ENCODE data around the gene TNFSF8.

The TNFSF8 gene, protein sequence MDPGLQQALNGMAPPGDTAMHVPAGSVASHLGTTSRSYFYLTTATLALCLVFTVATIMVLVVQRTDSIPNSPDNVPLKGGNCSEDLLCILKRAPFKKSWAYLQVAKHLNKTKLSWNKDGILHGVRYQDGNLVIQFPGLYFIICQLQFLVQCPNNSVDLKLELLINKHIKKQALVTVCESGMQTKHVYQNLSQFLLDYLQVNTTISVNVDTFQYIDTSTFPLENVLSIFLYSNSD

DNA sequence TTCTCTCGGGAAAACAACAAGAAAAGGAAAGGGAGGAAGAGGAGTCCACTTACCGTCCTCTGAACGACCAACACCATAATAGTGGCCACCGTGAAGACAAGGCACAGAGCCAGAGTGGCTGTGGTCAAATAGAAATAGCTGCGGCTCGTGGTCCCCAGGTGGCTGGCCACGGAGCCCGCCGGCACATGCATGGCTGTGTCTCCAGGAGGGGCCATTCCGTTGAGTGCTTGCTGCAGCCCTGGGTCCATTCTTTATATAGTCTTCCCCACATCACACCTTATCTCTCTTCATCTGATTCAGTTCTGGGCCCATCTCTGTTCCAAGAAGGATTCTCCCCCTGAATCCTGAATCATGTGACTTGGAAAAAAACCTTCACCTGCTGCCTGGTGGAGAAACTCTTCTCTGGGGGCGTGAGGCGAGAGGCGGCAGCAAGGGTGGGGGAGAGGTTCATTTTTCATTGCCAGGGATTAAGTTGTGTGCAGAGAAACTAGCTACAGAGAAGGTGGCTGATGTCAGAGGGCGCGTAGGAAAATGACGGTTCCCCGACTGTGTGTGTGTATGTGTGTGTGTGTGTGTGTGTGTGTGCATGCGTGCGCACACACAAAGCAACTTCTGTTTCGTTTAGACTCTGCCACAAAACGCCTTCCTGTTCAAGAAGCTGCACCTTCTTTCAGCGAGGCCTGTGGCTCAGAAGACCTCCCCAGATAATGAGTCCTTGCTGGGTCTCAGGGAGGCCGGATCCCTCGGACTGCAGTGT lies at the start of gene TNFSF8:
TNFSF8 (minus strand) TSS at position 536 of the 757 bp plus-strand sequence; CDS start at position 248, 288 bp downstream.
- peak; percentile 49 to 51 for DNase-seq (ENCODE audit: low read depth in 2 of 2)

DNA sequence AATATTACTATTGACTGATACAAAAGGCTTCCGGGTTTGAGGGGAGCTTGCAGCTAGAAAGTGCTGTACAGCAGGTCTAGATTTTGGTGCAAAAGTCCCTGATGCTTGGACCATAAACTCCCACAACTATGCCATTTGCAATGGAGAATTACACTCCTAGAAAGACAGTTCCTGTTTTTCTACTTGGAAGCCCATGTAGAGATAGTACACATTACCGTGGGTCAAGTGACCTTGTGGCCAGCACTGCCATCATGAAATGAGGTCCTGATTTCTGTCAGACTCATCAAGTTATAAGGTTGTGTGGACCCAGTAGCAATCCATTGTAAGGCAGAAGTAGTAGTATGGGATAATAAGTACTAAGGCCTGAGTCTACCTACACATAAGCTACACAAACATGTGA lies 42.8 kb upstream of the TNFSF8 start:
- DNase-seq (ENCODE audit: low read depth in 2 of 2) = no peak

DNA sequence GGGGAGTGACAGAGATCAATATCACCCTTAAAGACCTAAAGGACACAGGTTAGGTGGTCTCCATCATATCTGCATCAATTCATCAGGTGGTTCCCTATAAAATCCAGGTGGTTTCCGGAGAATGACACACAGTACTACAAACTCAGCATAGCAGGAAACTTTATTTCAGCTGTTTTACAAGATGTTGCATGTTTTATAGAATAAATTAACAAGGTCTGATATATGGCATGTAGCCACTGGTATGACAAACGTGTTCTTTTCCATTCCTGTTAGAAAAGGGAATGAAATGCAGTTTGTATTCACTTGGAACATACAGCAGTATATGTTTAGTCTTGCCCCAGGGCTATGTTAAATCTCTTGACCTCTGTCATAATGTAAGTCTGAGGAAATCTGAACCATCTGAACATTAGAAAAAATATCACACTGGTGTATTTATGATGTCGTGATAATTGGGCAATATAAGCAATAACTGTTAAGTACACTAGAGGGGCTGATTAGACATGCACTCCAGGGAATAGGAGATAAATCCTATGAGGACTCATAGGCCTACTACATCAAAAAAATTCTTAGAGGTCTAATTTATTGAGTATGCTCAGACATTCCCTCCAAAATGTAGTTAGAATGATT lies 42.2 kb upstream of the TNFSF8 start:
- no peak for DNase-seq (ENCODE audit: low read depth in 2 of 2)

DNA sequence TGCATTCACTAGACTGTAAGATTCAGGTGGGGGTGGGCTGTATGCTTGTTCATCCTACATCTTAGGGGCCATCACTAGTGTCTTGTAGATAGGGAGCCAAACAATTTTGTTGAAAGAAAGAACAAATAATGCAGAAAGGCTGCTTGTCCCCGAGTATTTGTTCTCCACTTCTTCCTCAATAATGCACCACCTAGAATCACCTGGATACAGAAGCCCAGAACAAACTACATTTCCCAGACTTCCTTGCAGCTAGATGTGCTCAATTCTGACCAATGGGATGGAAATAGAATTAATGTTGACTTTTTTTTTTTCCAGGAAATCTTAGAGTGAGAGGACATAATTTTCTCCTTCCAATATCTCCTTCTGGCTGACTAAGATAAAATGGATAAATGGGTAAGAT lies 38.9 kb upstream of the TNFSF8 start:
- no peak for DNase-seq (ENCODE audit: low read depth in 2 of 2)

DNA sequence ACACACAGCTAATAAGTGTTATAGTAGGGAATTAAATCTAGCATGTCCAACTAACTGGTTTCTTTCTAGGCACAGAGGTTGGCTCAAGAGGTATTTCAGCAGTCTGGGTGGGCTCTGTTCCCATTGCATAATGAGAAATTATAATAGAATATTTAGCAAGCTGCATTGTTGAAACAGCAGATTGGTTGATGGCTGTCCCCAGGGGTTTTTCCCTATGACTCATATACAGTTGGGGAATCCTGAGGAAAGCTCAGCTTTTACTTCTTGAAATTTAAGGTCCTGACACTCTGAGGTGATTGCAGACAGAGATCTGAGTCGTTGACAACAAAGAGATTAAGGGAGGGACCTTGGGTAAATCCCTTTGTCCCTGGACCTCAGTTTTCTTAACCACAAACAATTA lies 38.3 kb upstream of the TNFSF8 start:
- no peak for DNase-seq (ENCODE audit: low read depth in 2 of 2)

DNA sequence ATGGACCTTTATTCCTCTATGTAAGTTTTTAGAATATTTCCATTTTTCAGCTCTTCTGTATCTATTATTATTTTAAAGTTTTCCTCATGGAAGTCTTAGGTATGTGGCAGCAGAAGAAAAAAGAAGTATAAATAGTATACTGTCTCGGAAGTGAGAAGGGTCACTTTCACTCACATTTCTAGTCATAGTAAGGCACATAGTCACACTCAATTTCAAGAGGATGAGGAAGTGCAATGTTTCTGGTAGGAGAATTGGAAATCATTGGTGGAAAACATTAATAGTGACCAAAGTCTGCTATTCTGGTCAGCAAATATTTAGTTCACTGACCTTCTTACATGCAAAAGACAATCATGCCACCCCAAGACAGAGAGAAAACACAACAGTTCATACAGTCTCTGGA lies 35.2 kb upstream of the TNFSF8 start:
- DNase-seq (ENCODE audit: low read depth in 2 of 2) = no peak

DNA sequence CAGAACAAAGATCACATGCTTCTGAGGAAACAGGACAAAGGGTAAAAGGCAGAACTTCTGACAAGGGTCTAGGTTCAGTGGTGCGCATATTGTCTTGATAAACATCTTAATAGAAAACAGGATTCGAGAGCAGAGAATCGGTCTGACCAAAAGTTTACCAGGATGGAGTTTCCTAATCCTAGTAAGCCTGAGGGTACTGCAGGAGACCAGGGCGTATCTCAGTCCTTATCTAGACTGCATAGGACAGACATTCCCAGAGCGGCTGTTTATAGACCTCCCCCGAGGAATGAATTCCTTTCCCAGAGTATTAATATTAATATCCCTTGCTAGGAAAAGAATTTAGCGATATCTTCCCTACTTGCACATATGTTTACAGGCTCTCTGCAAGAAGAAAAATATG lies 32.4 kb upstream of the TNFSF8 start:
- DNase-seq (ENCODE audit: low read depth in 2 of 2) = no peak

DNA sequence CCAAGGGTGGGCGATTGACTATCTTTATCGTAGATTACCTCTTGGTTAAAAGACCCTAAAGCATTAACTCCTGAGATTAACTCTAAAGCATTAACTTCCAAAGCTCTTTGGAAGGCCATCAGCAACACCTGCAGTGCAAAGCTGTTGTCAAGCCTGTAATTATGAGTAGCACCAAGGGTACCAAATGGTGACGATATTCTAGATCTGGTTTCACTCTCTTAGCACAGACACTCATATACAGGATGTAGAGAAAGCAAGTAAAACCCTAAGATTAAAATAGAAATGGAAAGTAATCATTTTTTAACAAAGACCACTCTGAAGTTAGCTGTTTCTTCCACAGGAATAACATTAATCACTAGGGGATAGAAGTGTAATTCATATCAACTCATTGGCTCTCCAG lies 29.9 kb upstream of the TNFSF8 start:
- no peak for DNase-seq (ENCODE audit: low read depth in 2 of 2)

DNA sequence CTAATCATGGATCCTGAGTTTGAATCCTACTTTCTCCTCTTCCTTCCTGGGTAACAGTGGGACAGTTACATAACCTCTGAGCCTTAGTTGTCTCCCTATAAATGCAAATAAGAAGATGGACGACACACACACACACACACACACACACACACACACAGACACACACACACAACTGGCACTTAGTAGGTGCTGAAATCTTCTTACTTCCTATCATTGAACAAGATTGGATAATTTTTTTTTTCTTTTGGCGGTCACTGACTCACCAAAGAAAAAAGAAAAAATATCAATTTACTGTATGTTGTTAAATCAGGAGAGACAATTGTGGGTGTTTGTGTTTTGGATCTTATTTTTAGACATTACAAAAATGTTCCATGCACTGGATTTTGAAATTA lies 28.4 kb upstream of the TNFSF8 start:
- DNase-seq (ENCODE audit: low read depth in 2 of 2) = no peak

DNA sequence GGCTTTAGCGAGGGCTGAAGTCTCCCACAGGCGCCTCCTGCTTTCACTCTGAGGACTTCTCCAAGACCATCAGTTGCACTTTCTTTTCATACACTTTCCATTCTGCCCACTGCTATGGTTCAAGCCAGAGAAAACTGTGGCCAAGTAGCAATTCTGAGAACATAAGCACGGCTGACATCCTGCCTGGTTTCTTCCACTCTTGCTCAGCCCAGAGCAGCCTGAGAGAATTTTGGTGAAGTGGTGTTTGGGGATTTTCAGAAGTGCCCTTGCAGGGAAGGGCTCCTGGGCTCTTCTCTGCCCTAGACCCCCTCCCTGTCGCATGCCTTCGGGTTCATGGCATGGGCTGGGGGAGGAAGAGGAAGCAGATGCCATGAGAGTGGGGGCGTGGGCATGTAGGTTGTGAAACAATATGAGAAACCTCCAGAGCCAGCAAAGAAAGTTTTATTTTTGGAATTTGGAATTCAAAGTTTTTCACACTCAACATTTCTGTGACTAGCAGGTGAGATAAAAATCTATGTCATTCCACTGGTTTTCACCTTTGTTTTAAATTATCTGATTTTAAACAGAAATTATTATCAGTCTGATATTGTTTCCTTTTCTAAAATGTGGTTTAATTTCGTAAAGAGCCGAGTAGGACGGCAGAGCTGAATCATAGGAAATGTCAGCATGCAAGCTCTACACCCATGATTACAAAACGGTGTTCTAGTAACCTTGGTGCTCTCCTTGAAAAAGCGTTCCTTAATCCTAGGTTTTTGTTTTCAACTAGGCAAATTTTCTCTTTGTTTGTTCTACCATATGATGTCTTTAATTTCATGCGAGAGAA lies 27.8 kb upstream of the TNFSF8 start:
- peak; percentile 7 to 54 for DNase-seq (ENCODE audit: low read depth in 2 of 2)

DNA sequence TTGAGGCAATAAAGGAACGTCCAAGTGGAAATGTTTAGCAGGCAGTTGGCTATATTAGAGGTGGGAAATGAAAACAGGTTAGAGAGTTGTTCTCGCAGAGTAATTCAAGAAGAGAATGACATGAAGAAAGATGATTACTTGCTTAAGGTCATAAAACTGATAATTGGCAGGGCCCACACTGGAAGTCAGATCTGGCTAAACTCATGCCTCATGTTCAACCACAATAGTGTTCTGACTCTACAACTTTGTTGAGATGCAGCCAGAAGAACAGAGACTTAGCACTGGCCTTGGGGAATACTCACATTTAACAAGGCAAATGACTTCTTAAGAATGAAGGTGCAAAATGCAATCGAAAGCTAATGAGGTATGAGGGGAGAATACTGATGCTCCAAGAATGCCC lies 27.2 kb upstream of the TNFSF8 start:
- DNase-seq (ENCODE audit: low read depth in 2 of 2) = no peak

DNA sequence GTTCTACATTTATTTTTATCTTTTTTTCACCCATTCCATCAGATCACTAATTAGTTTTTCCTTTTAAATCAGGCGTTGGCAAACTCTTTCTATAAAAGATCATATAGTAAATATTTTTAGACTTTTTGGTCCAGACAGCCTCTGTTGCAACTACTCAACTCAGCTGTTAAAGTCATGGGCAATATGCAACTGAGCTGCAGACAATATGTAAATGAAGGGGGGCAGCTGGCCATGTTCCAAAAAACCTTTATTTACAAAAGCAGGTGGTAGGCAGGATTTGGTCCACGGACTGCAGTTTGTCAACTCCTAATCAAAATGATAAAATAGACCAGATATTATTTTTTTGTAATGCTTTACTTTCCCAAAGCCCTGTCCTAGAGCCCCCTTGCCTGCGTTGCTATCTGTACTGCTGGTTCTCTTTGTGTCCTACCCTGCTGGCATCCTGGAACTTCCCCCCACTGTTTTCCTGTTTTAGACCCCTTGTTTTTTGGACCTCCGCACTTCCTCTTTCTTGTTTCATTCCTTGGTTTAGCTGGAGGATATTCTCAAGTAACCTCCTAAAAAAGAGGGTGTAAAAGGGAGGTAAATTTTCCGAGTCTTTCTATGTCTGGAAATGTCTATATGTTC lies 24.7 kb upstream of the TNFSF8 start:
- no peak for DNase-seq (ENCODE audit: low read depth in 2 of 2)

DNA sequence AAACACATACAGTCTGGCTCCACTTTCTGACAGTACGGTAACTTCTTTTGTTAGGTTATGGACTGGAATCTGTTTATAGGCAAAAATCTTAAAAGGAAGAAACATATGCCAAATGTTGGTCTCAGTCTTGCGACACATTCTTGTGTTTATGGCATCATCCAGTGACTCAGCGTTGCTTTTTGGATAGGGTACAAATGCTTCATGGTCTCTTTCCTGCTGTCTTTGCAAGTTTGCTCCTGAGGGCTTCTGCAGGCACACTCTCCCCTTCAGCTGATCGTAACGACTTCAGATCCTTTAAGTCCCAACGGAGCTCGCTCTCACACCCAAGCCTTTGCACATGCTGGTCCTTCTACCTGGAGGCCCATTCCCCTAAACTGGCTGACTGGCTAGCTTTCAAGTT lies 23.6 kb upstream of the TNFSF8 start:
- no peak for DNase-seq (ENCODE audit: low read depth in 2 of 2)

DNA sequence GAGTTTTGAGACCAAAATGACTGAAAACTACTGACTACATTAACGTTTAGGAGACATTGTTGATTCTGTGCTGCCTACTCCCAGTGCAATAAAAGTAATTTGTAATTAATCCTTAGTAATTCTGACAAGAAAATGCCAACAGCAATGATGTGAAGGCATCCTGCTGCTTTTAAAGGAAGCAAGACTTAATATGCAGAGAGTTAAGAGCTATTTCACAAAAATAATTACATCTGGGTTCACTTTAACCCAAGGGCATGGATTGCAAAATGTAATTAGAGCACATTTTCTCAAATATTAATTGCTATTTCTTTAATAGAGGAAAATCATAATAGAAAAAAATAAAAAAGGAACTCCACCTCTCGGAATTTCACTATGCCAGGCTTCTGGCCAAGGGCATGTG lies 22.7 kb upstream of the TNFSF8 start:
- DNase-seq (ENCODE audit: low read depth in 2 of 2) = no peak

DNA sequence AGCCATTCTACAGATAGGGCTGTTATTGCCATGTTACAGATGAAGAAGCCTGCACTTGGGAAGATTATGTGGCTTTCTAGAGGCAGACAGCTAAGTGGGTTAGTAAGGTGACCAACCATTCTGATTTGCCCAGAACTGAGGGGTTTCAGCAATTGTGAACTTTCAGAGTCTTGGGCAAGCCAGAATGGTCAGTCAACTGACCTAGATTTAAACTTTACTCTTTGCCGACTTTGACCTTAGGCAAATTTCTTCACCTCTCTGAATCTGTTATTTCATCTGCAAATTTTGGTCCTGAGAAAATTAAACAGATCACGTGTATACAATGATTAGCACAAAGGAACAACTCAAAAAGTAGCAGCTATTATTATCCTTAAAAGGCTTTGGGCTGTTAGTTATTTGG lies 20.4 kb upstream of the TNFSF8 start:
- DNase-seq (ENCODE audit: low read depth in 2 of 2) = no peak

DNA sequence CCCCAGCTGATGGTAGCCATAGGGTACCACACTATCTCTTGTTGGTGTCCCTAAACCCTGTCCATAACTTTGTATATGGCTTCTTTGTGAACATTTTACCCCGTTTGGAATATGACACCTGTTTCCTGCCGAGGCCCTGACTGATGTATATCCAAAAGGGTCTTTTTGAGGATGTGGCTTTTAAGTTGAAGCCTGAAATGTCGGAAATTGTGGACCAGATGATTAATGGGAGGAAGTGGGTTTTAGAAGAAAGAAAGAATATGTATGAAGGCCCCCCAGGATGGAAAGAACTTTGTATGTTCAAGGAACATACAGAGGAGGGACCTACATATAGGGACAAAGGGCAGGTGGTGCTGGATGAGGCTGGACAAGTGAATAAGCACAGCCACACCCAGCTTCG lies 16.7 kb upstream of the TNFSF8 start:
- no peak for DNase-seq (ENCODE audit: low read depth in 2 of 2)

DNA sequence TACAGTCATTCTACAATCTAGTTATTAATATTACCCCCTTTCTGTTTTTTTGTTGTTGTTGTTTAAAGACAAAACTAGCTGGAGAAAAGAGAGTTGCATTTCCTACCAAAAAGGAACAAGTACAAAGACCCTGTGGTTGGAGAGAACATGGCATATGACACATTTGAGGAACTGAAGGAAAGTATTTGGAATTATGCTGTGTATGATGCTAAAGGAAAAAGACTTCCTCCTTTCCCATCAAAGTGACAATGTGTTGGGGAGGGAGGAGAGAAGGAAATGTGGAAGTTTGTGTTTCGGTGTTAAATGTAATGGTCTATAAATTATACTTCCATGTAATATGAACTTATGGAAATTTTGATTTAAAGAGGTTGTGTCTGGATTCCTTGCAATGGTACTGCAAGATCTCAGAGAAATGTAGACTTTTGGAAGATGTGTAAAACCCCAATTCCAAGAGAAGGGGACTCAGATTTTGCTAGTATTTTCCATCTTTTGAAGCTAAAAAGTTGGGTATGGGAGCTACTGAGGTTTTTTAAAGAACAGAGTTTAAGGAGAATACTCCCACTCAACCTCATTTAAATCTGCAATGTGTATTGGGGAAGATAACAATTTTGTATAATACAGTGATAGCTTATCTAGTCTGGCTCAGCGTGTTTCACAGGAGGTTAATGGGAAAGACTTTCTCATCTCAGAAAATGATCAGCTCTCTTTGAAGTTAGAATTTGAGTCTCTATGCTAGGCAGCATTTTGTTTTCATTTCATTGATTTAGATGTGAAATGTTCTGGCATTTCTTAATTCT lies 15.4 kb upstream of the TNFSF8 start:
- no peak for DNase-seq (ENCODE audit: low read depth in 2 of 2)

DNA sequence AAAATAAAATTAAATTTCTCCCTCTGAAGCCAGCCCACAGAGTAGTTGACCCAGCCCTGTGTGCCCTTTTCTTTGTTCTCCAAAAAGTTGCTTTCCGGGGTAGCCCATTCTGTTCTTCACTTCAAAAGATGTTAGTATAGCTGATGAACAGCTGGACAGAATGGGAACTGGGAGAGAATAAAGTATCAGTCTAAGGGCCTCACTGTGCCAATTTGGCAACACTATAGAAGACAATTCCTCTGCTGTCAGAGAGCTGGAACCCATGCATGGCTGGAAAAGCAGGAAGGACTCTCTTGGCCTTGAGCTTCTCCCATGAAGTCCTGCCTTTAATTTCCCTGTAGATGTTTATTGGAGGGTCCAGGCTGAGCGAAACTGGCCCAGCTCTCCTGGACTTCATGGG lies 11.0 kb upstream of the TNFSF8 start:
- no peak for DNase-seq (ENCODE audit: low read depth in 2 of 2)

DNA sequence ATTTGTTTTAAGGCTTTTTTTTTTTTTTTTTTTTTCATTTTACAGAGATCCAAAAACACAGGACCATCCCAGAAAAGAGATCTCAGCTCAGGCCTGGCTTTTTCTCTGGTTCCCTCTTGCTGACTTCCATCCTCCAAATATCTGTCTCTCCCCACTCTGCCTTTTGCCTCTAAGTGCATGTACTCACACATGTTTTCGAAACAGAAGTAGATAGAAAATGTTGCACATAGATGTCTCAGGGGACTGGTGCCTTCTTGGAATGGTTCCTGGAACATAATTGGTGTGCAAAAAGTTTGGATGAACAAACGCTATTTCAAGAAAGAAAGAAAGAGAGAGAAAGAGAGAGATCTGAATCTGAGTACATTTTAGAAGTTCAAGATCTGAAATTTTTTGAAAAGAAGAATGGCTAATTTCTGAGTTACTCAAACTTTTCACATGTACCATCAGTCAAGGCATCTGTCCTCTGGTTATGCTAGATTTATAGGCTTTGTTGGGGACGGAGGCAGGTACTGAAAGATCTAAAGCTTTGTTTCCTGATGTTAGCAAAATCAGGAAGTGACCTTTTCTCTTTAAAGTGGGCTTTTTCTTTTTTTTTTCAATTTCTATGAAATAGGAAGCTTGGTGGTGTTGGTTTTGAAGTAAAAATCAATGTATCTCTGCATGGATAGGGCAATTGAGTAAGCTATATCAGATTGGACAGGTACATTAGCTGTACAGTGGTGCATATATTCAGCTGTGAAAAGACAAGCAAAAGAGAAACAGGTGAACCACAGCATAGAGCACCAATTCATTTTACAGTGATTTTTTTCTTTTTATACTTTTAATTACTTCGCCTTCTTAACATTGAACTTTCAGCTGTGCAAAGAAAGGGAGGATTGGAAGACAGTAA lies 8.5 kb upstream of the TNFSF8 start:
- no peak for DNase-seq (ENCODE audit: low read depth in 2 of 2)

DNA sequence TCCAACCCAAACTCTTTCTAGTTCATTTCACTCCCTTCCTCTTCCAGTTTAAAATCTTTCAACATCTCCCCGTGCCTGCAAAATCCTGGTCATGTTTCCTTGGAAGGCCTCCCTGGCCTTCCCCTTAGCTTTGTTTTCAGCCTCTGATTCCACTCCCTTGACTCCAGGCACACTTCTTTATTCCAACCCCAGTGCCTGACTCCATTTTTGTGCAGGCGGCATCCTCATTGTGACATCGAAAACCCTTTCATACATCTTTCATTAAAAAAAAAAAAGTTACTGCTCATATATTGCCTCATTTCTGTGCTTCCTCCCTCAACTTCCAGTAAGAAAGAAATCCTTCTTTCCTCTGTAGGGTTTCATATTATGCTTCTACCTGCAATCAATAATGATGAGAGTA lies 7.1 kb upstream of the TNFSF8 start:
- DNase-seq (ENCODE audit: low read depth in 2 of 2) = no peak

All from stimulated activated CD8-positive, alpha-beta memory T cell treated with anti-CD3 and anti-CD28 coated beads, Interleukin-15, amount 100 ng/mL, for 4 hours (primary cell).